ENCODE results near the gene BBS10.

DNA sequence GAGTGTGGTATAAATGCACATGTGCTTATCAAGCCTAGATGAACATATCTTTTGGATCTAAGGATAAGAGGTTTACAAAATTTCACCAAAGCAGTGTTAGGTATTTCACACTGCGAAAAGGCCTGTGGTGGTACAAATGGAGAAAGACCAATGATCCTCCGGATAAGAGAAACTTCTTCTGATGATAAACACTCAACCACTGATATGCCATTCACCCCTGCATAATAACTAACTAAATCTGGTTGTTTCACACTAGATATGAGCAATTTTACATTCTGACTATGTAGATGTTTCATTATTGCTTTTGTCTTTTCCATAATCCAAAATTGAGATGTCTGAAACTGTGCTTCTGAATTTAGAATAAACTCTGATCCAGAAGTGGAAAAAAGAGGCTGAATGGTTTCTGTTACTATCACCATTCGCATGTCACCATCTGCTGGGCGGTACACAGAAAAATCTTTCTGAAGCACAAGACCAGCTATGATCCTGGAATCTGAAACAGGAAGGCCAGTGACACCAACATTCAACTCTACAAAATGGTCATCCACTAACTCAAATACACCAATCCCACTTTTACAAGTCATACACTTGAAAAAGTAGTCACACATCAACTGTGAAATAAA is 1.3 kb downstream of the BBS10 start:
- peak in 3 of 6 experiments; percentile 24 to 52 (median 24) for TF ChIP-seq CTCF (IDR thresholded peaks at IDR 0.05)
- TF ChIP-seq POLR2A (IDR thresholded peaks at IDR 0.05): no peak
